ENCODE measurements around the gene MIPOL1.

Gene MIPOL1

GRCh38 chr14:37493606-37494005 lies 295.9 kb downstream of the MIPOL1 start:
- TF ChIP-seq CTCF (conservative IDR thresholded peaks at IDR 0.05; ENCODE audit: control insufficient read depth, insufficient read depth, low read depth, low read length) = no peak
- DNase-seq (ENCODE audit: low read depth) = no peak
- H3K4me3 ChIP-seq (ENCODE audit: control insufficient read depth, low read depth, low read length) = no peak overlapping the region

GRCh38 chr14:37497422-37497821 lies 299.7 kb downstream of the MIPOL1 start:
- DNase-seq (ENCODE audit: low read depth) = no peak

DNA sequence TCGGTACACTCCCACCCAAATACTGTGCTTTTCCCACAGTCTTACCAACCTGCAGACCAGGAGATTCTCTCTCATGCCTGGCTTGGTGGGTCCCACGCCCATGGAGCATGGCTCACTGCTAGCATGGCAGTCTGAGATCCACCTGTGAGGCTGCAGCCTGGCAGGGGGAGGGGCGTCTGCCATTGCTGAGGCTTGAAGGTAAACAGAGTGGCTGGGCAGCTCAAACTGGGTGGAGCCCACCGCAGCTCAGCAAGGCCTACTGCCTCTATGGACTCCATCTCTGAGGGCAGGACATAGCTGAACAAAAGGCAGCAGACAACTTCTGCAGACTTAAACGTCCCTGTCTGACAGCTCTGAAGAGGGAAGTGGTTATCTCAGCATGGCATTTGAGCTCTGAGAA lies 304.1 kb downstream of the MIPOL1 start:
- no peak for DNase-seq (ENCODE audit: low read depth)
- TF ChIP-seq CTCF (conservative IDR thresholded peaks at IDR 0.05; ENCODE audit: control insufficient read depth, insufficient read depth, low read depth, low read length) = no peak
- no peak overlapping the region for H3K4me3 ChIP-seq (ENCODE audit: control insufficient read depth, low read depth, low read length)

More at GRCh38 chr14:37497422-37497821, 299.7 kb downstream of the MIPOL1 start:
- no peak overlapping the region for H3K4me3 ChIP-seq (ENCODE audit: control insufficient read depth, low read depth, low read length)
- no peak for TF ChIP-seq CTCF (conservative IDR thresholded peaks at IDR 0.05; ENCODE audit: control insufficient read depth, insufficient read depth, low read depth, low read length)

DNA sequence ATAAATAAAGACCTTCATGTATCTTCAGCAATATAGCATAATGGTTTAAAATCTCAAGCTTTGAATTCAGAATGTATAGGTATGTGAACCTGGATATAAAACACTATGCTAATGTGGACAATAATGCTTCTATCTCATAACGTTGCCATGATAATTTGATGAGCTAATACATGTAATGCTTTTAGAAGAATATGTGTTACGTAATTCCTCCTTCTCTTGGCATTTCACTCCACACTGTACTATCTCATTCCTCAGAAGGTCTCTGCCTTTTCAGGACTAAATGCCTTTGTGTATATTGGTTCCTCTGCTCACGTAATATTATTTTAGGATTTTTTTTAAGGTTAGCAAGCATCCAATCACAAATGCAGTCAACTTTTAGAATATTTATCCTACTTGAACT lies 310.8 kb downstream of the MIPOL1 start:
- no peak overlapping the region for H3K4me3 ChIP-seq (ENCODE audit: control insufficient read depth, low read depth, low read length)
- no peak for TF ChIP-seq CTCF (conservative IDR thresholded peaks at IDR 0.05; ENCODE audit: control insufficient read depth, insufficient read depth, low read depth, low read length)
- DNase-seq (ENCODE audit: low read depth) = peak; percentile 11

DNA sequence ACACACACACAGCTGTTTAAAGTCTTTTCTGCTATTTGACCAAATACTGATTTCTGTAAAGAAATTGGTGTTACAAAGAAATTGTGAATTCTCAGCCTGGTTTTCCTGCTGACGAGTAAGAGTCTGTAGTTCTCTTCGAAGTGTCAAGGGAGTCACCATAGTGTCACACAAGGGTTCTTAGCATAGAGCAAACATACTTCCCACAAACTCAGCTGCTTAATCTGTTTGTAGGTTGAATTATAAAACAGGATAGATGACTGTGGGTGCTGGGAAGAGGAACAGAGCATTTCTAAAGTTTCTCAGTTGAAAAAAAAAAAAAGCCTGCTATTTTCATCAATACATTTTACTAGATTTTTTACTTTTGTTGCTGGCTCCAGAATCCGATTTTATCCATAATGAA lies 314.4 kb downstream of the MIPOL1 start:
- no peak for DNase-seq (ENCODE audit: low read depth)
- no peak overlapping the region for H3K4me3 ChIP-seq (ENCODE audit: control insufficient read depth, low read depth, low read length)
- no peak for TF ChIP-seq CTCF (conservative IDR thresholded peaks at IDR 0.05; ENCODE audit: control insufficient read depth, insufficient read depth, low read depth, low read length)

GRCh38 chr14:37515771-37516170 lies 318.0 kb downstream of the MIPOL1 start:
- no peak for TF ChIP-seq CTCF (conservative IDR thresholded peaks at IDR 0.05; ENCODE audit: control insufficient read depth, insufficient read depth, low read depth, low read length)
- no peak for DNase-seq (ENCODE audit: low read depth)

DNA sequence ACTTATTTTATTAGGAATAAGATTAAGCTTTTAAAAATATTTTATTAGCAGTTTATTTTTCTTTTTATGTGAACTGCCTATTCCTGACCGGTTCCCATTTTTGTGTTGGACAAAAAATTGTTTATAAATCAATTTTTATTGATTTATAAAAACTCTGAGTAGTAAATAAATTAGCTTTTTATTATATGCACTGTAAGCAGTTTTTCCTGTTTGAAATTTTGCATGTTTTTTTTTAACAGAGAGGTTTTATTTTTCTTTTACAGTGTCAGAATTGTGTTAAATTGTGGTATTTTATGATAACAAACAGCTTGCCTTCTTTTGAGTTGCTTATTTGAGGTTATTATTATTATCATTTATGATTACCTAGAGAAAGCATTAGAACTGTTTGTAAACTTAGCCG lies 329.3 kb downstream of the MIPOL1 start:
- H3K4me3 ChIP-seq (ENCODE audit: control insufficient read depth, low read depth, low read length) = no peak overlapping the region
- no peak for TF ChIP-seq CTCF (conservative IDR thresholded peaks at IDR 0.05; ENCODE audit: control insufficient read depth, insufficient read depth, low read depth, low read length)
- DNase-seq (ENCODE audit: low read depth) = no peak

More at GRCh38 chr14:37515771-37516170, 318.0 kb downstream of the MIPOL1 start:
- no peak overlapping the region for H3K4me3 ChIP-seq (ENCODE audit: control insufficient read depth, low read depth, low read length)

Data from fibroblast of mammary gland (primary cell).